SU-DHL-6 (cell line): ENCODE data around the gene GRPEL1.

Experiments
- EZH2phosphoT487 ChIP-seq: fragments of 200-600 bp; sonication (generic), shearing (Covaris generic); conservative IDR thresholded peaks from 2 replicates; pipeline ENCODE4 v1.6.1; 2018; ENCODE audit warnings: mild to moderate bottlenecking, antibody characterized with exemption, low read length, moderate library complexity, mixed read lengths
- TF ChIP-seq, protein P1 (sequence below): fragments of 200-600 bp; sonication (generic); IDR thresholded peaks from one replicate; pipeline ENCODE4 v1.5.1; 2017; ENCODE audit warnings: antibody characterized with exemption, mild to moderate bottlenecking, low read length, moderate library complexity; ENCODE audit not compliant: insufficient read depth, poor library complexity, severe bottlenecking

DNA sequence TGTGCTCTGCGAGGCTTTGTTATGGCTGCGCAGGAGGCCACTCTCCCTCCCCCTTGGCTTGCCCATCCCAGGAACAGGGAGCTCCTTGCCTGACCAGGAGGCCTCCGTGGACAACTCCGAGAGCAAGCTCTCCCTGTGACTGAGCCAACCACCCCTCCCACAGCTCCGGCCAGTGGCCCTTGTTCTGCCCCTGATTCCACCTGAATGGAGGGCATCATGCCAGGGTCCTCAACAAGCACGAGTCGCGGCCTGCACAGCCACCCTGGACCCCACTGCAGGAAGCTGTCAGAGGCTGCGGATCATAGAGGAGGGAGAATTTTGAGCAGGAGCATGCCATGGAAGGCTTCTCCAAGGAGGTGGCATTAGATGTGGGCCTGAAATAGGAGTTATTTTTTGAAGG, 44.8 kb upstream of the GRPEL1 start:
- TF ChIP-seq, protein P1, sequence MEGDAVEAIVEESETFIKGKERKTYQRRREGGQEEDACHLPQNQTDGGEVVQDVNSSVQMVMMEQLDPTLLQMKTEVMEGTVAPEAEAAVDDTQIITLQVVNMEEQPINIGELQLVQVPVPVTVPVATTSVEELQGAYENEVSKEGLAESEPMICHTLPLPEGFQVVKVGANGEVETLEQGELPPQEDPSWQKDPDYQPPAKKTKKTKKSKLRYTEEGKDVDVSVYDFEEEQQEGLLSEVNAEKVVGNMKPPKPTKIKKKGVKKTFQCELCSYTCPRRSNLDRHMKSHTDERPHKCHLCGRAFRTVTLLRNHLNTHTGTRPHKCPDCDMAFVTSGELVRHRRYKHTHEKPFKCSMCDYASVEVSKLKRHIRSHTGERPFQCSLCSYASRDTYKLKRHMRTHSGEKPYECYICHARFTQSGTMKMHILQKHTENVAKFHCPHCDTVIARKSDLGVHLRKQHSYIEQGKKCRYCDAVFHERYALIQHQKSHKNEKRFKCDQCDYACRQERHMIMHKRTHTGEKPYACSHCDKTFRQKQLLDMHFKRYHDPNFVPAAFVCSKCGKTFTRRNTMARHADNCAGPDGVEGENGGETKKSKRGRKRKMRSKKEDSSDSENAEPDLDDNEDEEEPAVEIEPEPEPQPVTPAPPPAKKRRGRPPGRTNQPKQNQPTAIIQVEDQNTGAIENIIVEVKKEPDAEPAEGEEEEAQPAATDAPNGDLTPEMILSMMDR: no peak
- TF ChIP-seq EZH2phosphoT487: no peak
